K562 (cell line): ENCODE measurements around the gene INPP5E.

Source experiments
- KDM1A ChIP-seq, 2 experiments: fragments of 450-650 bp; IDR thresholded peaks; 2 replicates each; pipeline ENCODE4 v1.6.1; 2016; ENCODE audit warnings: mild to moderate bottlenecking in 2 of 2
- SMAD3 ChIP-seq: fragments of 450-650 bp; formaldehyde crosslinking; conservative IDR thresholded peaks from 2 replicates; pipeline ENCODE4 v1.4.0; 2020; ENCODE audit warnings: mild to moderate bottlenecking
- ZKSCAN8 ChIP-seq: fragments of 200-800 bp; sonication (Bioruptor generic); IDR thresholded peaks from 2 replicates; pipeline ENCODE4 v1.6.1; 2016; ENCODE audit warnings: missing genetic modification characterization, missing compliant biosample characterization
- TF ChIP-seq, protein P1 (sequence below), 3 experiments: IDR thresholded peaks in 2 of 3; conservative IDR thresholded peaks in 1 of 3; 2 replicates each; pipeline ENCODE4 v1.5.1; 2011 to 2012; ENCODE audit warnings: low read length in 3 of 3, mild to moderate bottlenecking in 3 of 3, control low read depth in 2 of 3, improper control_type of control experiment in 1 of 3, inconsistent platforms in 1 of 3, low read depth in 1 of 3, mixed read lengths in 1 of 3, moderate library complexity in 1 of 3; ENCODE audit not compliant: insufficient read depth in 2 of 3
- TF ChIP-seq, protein P2 (sequence below), 2 experiments: IDR thresholded peaks; 2 replicates each; pipeline ENCODE4 v1.6.1; 2011; ENCODE audit warnings: borderline replicate concordance in 1 of 2, control low read depth in 1 of 2, low read depth in 1 of 2, low read length in 1 of 2, mild to moderate bottlenecking in 1 of 2, mixed read lengths in 1 of 2, moderate library complexity in 1 of 2; ENCODE audit not compliant: insufficient read depth in 1 of 2, insufficient read length in 1 of 2, poor library complexity in 1 of 2, severe bottlenecking in 1 of 2; ENCODE audit errors: extremely low read depth in 1 of 2
- TF ChIP-seq, protein P3 (sequence below): fragments of 450-650 bp; formaldehyde crosslinking; IDR thresholded peaks from 2 replicates; pipeline ENCODE4 v1.4.0; 2022; ENCODE audit warnings: missing genetic modification characterization

DNA sequence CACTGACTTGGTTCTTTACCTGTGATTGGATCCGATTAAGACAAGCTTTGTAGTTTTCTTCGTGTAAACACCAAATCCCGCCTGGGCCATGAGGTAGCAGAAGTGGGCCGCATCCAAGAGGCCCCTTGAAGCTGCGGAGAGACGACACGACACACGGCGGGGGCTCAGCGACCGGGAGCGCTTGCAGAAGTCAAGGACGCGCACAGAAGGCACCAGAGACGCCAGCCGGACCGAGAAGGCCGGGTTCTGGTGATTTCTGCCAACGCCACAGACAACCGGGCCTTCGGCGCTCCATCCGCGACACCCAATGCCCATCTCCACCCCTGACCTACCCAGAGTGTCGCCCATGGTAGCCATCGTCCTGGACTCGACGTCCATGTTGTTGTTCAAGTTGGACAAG, 19.8 kb upstream of the INPP5E start:
- TF ChIP-seq KDM1A (IDR thresholded peaks at IDR 0.05) = no peak
- no peak for TF ChIP-seq ZKSCAN8 (CRISPR knock-in tag)
- TF ChIP-seq, protein P1, sequence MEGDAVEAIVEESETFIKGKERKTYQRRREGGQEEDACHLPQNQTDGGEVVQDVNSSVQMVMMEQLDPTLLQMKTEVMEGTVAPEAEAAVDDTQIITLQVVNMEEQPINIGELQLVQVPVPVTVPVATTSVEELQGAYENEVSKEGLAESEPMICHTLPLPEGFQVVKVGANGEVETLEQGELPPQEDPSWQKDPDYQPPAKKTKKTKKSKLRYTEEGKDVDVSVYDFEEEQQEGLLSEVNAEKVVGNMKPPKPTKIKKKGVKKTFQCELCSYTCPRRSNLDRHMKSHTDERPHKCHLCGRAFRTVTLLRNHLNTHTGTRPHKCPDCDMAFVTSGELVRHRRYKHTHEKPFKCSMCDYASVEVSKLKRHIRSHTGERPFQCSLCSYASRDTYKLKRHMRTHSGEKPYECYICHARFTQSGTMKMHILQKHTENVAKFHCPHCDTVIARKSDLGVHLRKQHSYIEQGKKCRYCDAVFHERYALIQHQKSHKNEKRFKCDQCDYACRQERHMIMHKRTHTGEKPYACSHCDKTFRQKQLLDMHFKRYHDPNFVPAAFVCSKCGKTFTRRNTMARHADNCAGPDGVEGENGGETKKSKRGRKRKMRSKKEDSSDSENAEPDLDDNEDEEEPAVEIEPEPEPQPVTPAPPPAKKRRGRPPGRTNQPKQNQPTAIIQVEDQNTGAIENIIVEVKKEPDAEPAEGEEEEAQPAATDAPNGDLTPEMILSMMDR (IDR thresholded peaks at IDR 0.05 in 2 of 3, conservative IDR thresholded peaks at IDR 0.05 in 1 of 3; ENCODE audit: insufficient read depth in 2 of 3, low read depth in 1 of 3, low read length in 3 of 3) = no peak
- TF ChIP-seq, protein P2, sequence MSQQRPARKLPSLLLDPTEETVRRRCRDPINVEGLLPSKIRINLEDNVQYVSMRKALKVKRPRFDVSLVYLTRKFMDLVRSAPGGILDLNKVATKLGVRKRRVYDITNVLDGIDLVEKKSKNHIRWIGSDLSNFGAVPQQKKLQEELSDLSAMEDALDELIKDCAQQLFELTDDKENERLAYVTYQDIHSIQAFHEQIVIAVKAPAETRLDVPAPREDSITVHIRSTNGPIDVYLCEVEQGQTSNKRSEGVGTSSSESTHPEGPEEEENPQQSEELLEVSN (IDR thresholded peaks at IDR 0.05; ENCODE audit: borderline replicate concordance in 1 of 2, extremely low read depth in 1 of 2, insufficient read depth in 1 of 2, insufficient read length in 1 of 2, low read depth in 1 of 2, low read length in 1 of 2, poor library complexity in 1 of 2, severe bottlenecking in 1 of 2) = no peak
- TF ChIP-seq SMAD3 (CRISPR knock-in tag) = no peak
- TF ChIP-seq, protein P3, sequence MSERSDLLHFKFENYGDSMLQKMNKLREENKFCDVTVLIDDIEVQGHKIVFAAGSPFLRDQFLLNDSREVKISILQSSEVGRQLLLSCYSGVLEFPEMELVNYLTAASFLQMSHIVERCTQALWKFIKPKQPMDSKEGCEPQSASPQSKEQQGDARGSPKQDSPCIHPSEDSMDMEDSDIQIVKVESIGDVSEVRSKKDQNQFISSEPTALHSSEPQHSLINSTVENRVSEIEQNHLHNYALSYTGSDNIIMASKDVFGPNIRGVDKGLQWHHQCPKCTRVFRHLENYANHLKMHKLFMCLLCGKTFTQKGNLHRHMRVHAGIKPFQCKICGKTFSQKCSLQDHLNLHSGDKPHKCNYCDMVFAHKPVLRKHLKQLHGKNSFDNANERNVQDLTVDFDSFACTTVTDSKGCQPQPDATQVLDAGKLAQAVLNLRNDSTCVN (CRISPR knock-in tag) = no peak
